K562 (cell line): Measurements from ENCODE around the gene ERAL1. TPM values are rescaled to one million over a fixed set of nuclear protein-coding genes. Genes with fewer than 3 reads are reported as not detected.

Experiments used
- ARID3A ChIP-seq: IDR thresholded peaks from 2 replicates; pipeline ENCODE4 v1.6.1; 2012; ENCODE audit warnings: low read depth, low read length, improper control_type of control experiment, borderline replicate concordance
- CREB5 ChIP-seq: fragments of 250-450 bp; sonication (Bioruptor Pico); IDR thresholded peaks from 2 replicates; pipeline ENCODE4 v1.5.0; 2020; ENCODE audit warnings: mild to moderate bottlenecking
- ELF1 ChIP-seq: fragments of 200-800 bp; sonication (Bioruptor generic); IDR thresholded peaks from 2 replicates; pipeline ENCODE4 v1.6.1; 2016; ENCODE audit warnings: missing genetic modification characterization, missing compliant biosample characterization
- KHSRP ChIP-seq: fragments of 450-650 bp; IDR thresholded peaks from 2 replicates; pipeline ENCODE4 v1.6.1; 2017
- PHB ChIP-seq: fragments of 250-450 bp; sonication (Bioruptor Pico); IDR thresholded peaks from 2 replicates; pipeline ENCODE4 v1.5.0; 2021
- PYGO2 ChIP-seq: fragments of 450-650 bp; IDR thresholded peaks from 2 replicates; pipeline ENCODE4 v1.6.1; 2016; ENCODE audit warnings: mild to moderate bottlenecking, missing genetic modification characterization, moderate library complexity, missing compliant biosample characterization
- RBM34 ChIP-seq: fragments of 200-400 bp; formaldehyde crosslinking; IDR thresholded peaks from 2 replicates; pipeline ENCODE4 v1.6.1; 2018; ENCODE audit warnings: low read length, borderline replicate concordance; ENCODE audit not compliant: insufficient read depth
- SIN3B ChIP-seq: fragments of 450-650 bp; IDR thresholded peaks from 2 replicates; pipeline ENCODE4 v1.6.1; 2017; ENCODE audit warnings: low read depth, mild to moderate bottlenecking, moderate library complexity
- THRAP3 ChIP-seq: fragments of 450-650 bp; IDR thresholded peaks from 2 replicates; pipeline ENCODE4 v1.6.1; 2016; ENCODE audit warnings: mild to moderate bottlenecking, inconsistent platforms, borderline replicate concordance
- ZBTB11 ChIP-seq, 3 experiments: fragments of 200-800 bp in 1 of 3; fragments of 250-450 bp in 1 of 3; fragments of 450-650 bp in 1 of 3; sonication (Bioruptor Pico) in 1 of 3; sonication (Bioruptor generic) in 1 of 3; formaldehyde crosslinking in 1 of 3; IDR thresholded peaks; 2 replicates each; pipeline versions ENCODE4 v1.6.1 to v1.8.0; 2016 to 2022; ENCODE audit warnings: mild to moderate bottlenecking in 2 of 3, missing genetic modification characterization in 2 of 3, missing compliant biosample characterization in 1 of 3, moderate library complexity in 1 of 3
- ZEB2 ChIP-seq: fragments of 450-650 bp; IDR thresholded peaks from 2 replicates; pipeline ENCODE4 v1.6.1; 2016
- ZNF143 ChIP-seq: sonication (generic); formaldehyde crosslinking; IDR thresholded peaks from 2 replicates; pipeline ENCODE4 v1.9.0; 2022; ENCODE audit warnings: mild to moderate bottlenecking, missing genetic modification reagents
- ZNF398 ChIP-seq: fragments of 250-450 bp; sonication (Bioruptor Pico); IDR thresholded peaks from 2 replicates; pipeline ENCODE4 v1.8.0; 2021; ENCODE audit warnings: moderate library complexity, mild to moderate bottlenecking, inconsistent platforms
- ZNF695 ChIP-seq: fragments of 450-650 bp; formaldehyde crosslinking; IDR thresholded peaks from 2 replicates; pipeline ENCODE4 v1.4.0; 2020; ENCODE audit warnings: mild to moderate bottlenecking, moderate library complexity
- polyA plus RNA-seq, 8 experiments: library from polyadenylated mRNA; depleted of rRNA in 4 of 8; stranded (reverse) in 5 of 8; unstranded in 3 of 8; fragments of >200 nt; fragmentation: Nextera tagmentation in 2 of 8; fragmentation: Illumina TruSeq in 1 of 8; extraction: Ambion mirVana in 2 of 8; extraction: Trizol in 1 of 8; gene quantifications; 2 replicates each; pipeline versions ENCODE4 v1.2.1 to v1.2.3, GENCODE V29; 2011 to 2014; ENCODE audit warnings: inconsistent platforms in 1 of 8, missing spikeins in 1 of 8
- total RNA-seq, 7 experiments: library from RNA; depleted of rRNA in 6 of 7; stranded (reverse); fragments of >200 nt in 6 of 7; fragmentation: Illumina TruSeq in 2 of 7; extraction: Trizol in 2 of 7; gene quantifications; 2 replicates each; pipeline versions ENCODE4 v1.2.1 to v1.2.3, GENCODE V29; 2011 to 2021; ENCODE audit warnings: low replicate concordance in 1 of 7
- TF ChIP-seq, protein P1 (sequence below): fragments of 450-650 bp; formaldehyde crosslinking; IDR thresholded peaks from 2 replicates; pipeline ENCODE4 v1.4.0; 2020; ENCODE audit warnings: mild to moderate bottlenecking, mixed read lengths
- TF ChIP-seq, protein P2 (sequence below): sonication (generic); formaldehyde crosslinking; IDR thresholded peaks from 2 replicates; pipeline ENCODE4 v1.8.1; 2023; ENCODE audit warnings: mild to moderate bottlenecking, missing genetic modification reagents

Gene ERAL1
- total and polyA plus RNA-seq, 9 of the 15 experiments (the other 6 are each of a cell fraction or from before 2014, with no cell fraction given) = 37.5 to 351 (median 106) TPM

DNA sequence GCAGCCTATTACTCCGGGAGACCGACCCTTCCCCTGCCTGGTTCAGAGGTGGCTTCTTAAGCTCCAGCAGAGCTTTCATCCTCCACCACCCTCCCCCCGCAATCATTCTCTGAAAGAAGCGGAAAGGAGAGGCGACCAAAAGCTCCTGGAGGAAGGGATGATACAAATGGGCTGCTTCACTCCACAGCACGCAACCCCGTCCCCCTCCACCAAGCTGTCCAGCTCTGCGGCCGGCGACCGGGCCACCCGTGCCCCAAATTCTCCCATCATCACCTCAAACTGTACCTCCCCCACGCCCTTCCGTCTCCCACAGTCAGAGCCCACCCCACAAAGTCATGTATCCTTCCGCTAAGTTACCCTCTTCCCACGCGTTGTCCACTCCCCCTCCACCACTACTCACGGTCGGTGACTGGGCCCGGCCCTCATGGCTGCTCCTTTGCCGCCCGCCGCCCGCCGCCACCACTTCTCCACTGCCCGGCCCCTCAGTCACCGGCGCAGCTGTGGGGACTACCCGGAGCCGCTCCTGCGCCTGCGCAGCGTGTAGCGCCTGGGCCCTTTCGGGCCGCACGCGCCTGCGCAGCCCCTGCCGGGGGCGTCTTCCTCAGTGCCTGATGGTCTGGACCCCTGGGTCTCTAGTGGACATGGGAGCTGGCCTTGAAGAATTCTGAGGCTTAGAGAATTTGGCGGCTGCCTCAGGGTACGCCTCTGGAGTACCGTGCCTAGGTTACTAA is 12.4 kb upstream of the ERAL1 start, which contains the start of gene FAM222B (continued):
- TF ChIP-seq ZNF143 (CRISPR knock-in tag) (no peak), ARID3A (no peak), KHSRP (no peak), ZNF695 (CRISPR knock-in tag) (no peak), SIN3B (no peak; the same call in 1 of the 2 replicates), PHB (CRISPR knock-in tag) (no peak), THRAP3 (no peak; the same call in 1 of the 2 replicates), CREB5 (CRISPR knock-in tag) (no peak), ZBTB11 (CRISPR knock-in tag; IDR thresholded peaks at IDR 0.05) (no peak), RBM34 (no peak), ZEB2 (no peak), PYGO2 (tag) (no peak), ELF1 (no peak), ZNF398 (CRISPR knock-in tag) (no peak)
- TF ChIP-seq, protein P1, sequence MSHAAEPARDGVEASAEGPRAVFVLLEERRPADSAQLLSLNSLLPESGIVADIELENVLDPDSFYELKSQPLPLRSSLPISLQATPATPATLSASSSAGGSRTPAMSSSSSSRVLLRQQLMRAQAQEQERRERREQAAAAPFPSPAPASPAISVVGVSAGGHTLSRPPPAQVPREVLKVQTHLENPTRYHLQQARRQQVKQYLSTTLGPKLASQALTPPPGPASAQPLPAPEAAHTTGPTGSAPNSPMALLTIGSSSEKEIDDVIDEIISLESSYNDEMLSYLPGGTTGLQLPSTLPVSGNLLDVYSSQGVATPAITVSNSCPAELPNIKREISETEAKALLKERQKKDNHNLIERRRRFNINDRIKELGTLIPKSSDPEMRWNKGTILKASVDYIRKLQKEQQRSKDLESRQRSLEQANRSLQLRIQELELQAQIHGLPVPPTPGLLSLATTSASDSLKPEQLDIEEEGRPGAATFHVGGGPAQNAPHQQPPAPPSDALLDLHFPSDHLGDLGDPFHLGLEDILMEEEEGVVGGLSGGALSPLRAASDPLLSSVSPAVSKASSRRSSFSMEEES = no peak
- TF ChIP-seq, protein P2, sequence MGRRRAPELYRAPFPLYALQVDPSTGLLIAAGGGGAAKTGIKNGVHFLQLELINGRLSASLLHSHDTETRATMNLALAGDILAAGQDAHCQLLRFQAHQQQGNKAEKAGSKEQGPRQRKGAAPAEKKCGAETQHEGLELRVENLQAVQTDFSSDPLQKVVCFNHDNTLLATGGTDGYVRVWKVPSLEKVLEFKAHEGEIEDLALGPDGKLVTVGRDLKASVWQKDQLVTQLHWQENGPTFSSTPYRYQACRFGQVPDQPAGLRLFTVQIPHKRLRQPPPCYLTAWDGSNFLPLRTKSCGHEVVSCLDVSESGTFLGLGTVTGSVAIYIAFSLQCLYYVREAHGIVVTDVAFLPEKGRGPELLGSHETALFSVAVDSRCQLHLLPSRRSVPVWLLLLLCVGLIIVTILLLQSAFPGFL (CRISPR knock-in tag) = peak; percentile 89; the same call in 1 of the 2 replicates
